GM18499 (cell line): ENCODE measurements around the gene METTL25B.

Source experiments
- ATAC-seq: cut with Tn5 transposase; IDR thresholded peaks from one replicate; pipeline ENCODE4 v1.9.1; 2021; ENCODE audit warnings: moderate number of reproducible peaks; ENCODE audit not compliant: insufficient read depth, unreplicated experiment

The METTL25B gene

GRCh38 chr1:156727926-156728598 lies at the start of gene METTL25B:
Gene METTL25B (plus strand): TSS chr1:156728469. CDS start chr1:156729105, 636 bp downstream.
- peak; percentile 30 for ATAC-seq

DNA sequence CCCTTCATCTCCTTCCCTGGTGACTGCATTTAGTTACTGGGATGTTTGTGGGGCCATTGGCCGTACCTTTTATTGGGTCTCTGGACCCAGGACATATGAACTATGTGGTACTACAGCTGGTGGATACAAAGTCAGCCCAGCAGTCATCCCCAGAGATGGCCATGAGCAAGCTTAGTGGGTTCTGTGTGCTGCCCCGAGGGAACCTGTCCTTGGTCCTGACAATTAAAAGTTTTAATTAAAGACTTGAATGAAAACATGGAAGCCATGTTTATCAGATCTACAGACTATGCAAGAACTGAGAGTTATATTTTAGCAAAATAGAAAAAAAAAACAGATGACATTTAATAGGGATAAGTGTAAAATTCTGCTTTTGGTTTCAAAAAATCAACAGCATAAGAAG lies 48.2 kb upstream of the METTL25B start:
- ATAC-seq: no peak

DNA sequence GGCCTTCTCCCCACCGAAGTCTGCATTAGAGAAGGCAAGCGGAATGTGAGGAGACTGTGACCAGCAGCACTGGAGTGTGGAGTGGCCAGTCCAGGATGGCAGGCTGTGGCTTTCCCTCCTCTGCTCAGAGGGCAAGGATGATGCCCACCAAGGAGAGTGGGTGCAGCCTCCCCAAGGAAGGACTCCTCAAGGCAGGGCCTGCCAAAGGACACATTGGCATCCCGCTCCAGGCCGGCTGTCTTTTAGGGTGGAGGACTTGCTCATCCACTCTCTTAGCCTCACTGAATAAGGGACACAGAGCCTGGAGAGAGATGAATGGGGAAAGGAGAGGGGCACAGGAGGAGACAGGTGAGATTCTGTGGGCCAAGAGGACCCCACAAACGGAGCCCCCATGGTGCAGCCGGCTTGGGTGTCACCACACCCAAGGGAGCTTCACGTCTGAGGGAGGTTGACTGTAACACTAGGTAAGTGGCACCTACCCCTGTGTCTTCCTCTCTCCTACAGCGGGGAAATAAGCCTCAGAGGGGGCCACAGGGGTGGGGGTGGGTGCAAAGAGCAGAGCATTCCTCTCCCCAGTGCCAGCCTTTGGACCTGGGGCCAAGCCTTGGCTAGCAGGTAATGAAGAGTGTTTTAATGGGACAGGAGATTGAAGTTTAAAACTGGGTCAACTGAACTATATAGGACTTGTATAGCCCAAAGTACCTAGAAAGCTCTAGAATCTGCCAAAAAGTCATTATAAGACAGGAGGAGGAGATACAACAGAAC lies 46.9 kb upstream of the METTL25B start:
- ATAC-seq: no peak

DNA sequence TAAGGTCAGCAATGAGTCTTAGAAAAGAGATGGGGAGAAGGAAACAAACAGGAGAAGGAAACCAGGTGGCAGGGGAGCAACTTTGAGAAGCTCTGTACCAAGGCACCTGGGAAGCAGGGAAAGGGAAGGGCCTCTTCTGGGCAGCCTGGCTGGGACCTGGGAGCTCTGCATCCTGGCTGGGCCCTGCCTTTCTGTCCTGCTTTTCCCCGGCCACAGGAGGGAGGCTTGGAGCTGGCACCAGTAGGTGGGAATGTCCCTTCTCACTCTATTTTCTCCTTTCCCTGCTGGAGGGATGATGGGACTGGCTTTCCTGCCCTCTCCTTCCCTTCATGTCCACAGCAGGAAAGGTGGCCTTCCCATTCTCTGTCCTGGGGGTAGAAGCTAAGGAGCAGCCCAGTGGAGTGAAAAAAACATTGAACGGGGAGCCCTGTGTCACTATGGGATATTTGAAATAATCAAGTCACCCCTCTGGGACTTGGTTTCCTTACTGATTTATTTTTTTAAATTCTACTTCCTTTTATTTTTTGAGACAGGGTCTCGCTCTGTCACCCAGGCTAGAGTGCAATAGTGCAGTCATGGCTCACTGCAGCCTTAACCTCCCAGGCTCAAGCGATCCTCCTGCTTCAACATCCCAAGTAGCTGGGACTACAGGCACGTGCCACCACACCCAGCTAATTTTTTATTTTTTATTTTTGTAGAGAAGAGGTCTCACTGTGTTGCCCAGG lies 45.9 kb upstream of the METTL25B start:
- no peak for ATAC-seq

DNA sequence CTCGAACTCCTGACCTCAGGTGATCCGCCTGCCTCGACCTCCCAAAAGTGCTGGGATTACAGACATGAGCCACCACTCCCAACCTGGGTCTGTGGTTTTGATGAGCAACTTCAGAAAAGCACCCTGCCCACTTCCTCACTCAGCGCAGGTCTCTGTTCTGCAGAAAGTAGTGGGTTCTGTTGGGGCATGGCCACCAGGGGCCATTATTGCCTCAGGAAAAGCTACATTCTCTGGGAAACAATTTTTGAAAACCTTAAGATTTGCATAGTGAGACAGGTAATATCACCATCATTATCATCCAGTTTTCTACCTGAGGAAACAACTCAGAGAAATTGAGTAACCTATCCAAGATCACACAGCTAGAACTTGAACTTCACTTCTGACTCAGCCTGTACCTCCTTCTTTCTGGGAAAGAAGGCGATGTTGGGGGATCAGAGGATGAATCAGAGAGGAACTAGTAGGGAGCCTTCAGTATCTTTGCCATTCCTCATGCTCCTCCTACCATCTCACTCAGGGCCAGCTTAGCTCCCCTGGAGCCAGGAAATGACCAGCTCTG lies 44.0 kb upstream of the METTL25B start:
- ATAC-seq: no peak

DNA sequence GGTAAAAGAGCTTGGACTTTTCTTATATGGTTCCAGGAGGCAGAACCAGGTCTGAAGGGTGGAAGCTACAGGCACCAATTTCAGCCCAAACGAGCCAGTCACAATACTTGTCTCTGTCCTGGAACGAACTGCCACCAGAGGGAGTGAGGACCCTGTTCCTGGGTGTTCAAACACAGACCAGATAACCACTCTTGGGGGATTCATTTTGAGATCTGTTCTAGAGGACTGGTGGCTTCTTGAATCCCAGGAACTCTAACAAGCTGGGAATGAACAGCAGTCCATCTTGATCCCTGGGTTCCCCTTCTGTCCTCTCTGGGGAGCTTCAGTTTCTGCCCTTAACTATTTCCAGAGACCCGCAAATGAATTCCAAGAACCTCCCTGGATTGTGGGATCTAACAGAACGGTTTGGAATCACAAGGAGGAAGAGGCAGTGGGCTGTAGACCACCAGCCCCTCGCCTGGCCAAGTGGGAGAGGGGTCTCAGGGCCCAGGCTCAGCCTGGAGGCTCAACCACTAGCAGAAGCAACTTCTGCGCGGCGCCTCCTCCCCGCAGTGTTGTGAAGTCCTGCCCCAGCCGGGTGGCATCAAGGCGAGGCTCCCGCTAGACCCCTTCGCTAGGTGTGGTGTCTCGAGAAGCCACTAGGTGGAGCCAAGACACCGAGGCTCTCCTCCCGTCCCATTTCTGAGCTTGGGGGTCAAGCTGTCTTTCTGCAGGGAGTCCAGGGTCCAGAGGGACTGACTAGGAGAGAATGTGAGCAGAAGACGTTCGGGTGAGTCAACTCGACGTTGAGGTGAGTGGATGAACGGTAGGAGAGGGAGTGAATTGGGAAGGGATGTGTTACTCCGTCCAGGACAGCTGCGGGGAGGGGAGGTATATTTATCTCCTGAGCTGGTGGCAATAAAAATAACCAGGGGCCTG lies 39.0 kb upstream of the METTL25B start:
- no peak for ATAC-seq

DNA sequence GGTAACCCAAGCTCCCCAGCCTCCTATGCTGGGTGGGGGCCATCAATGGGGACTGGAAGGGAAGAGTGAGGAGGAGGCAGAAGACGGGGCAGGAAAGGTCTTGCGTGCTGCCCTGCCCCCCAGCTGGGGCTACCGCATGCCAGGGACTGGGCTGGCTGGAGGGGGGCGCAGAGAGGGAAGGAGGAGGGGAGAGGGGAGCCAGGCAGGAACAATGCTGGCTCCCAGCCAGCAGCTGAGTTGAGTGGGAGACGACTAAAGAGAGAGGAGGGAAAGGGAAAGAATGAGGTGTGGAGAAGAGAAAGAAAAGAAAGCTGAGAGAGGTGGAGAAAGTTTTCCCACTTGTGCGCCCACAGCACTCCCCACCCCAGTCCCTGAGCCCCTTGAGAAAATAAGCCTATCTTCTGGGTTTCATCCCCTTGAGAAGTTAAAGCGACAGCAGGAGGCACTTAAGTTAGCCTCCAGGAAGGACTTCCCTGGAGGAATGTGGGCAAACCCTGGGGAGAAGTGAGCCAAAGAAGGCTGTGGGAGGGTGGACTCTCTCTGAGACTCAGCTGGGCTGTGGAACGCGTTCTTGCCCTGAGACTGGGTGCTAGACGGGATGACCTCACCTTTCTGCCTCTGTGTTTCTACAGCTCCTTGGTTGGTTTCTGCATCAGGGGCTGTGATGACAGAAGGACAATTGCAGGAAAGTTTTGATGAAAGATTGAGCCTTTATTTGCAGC lies 38.2 kb upstream of the METTL25B start:
- ATAC-seq: no peak

- no peak for ATAC-seq
These were observed 37.6 kb upstream of the METTL25B start for GRCh38 chr1:156690675-156691036.

- ATAC-seq: no peak
These were observed 37.1 kb upstream of the METTL25B start for GRCh38 chr1:156691191-156691590.

GRCh38 chr1:156691665-156692440 lies 36.4 kb upstream of the METTL25B start:
- ATAC-seq: no peak

- no peak for ATAC-seq
These were observed 35.8 kb upstream of the METTL25B start for GRCh38 chr1:156692441-156692924.

DNA sequence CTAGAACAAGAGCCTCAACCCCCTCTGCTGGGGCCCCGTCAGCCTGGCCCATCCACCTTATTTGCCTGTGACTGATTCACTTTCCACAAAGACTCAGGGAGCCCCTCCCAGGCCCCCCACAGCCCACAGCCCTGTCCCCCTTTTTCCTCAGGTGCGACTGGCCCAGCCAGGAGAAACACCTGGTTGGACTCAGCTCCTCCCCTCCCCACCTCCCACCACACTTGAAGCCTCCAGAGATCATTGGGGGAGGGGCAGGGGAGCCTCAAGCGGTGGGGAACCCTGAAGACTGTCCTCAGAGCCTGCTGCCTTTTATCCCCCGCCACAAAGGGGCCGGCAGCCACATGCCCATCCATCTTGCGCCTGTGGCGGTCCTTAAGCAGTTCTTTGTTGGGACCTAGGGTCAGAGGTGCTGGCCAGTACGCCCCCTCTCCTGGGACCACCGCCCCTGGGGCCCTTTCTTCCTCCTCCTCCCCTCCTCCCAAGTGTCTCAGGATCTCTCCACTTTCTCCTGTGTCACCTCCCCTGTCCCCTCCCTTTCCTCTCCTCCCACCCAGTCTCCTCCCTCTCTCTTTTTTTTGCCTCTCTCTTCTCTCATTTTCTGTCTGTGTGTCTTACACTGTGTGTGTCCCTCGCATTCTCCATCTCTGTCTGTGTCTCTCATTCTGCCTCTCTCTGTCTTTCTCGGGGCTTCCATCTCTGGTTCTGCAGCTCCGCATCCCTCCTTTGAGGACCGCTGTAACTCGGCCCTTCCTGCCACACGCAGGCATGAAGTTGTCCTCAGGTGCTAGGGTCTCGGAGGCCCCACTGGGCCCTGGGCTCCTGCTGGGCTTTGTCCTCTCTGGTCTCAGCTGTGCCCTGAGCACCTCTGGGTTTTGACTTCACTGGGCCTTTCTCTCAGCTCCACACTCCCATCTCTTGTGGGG lies 35.1 kb upstream of the METTL25B start:
- ATAC-seq: no peak

DNA sequence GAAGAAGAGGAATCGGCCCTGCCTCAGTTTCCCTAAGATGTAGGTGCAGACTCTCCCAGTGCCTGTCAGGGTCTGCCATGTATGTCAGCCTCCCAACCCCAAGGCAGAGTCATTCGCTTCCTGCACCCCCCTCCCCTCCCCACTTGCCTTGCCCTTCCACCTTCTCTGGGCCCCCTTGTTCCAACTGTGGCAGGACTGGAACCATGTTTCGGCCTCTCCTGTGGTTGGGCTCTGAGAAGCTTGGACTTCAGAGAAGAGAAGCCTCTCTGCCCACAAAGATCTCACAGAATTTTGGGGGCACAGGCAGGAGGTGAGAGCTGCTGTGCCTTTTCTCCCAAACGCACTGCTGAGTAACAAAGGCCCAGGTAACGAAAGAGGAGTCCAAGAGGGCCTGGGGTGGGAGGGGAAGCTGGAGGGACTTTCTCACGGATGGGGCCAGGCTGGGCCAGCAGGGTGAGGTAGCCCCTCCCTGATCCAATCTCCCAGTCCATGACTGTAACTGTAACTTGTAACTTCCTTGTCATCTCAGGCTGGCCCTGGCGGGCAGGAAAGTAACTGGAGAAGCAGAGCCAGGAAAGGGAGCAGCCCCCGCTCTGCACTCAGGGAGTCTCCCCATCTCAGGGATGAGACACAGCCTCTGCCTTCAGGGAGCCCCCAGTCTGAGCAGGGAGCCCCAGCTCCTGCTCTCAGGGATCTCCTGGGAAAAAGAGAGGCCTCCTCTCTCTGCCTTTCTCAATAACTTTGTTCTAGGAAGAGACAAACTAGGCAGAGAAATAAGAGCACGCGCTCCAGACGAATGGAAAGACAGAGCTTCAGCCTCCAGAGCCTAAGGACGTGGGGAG lies 34.2 kb upstream of the METTL25B start:
- no peak for ATAC-seq

GRCh38 chr1:156694690-156694962 lies 33.6 kb upstream of the METTL25B start:
- no peak for ATAC-seq

- ATAC-seq: no peak
These were observed 31.5 kb upstream of the METTL25B start for GRCh38 chr1:156696755-156697154.

DNA sequence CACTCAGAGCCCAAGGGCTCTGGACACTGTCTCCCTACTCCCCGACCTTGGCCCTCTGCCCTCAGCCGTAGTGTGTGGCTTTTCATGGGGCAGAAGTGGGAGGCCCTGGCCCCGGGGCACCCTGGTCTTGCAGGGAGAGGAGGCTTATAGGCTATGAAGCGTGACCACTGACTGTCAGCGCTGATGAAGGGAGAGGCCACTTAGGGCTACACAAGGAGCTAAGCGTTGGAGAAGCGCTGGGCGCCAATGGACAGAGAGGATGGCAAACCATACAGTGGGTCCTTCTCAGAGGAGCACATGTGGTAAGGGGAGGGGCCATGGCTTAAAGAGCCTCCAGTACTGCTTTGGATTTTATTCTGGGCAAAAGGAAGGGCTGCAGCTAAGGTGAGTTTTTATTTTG lies 30.8 kb upstream of the METTL25B start:
- no peak for ATAC-seq

DNA sequence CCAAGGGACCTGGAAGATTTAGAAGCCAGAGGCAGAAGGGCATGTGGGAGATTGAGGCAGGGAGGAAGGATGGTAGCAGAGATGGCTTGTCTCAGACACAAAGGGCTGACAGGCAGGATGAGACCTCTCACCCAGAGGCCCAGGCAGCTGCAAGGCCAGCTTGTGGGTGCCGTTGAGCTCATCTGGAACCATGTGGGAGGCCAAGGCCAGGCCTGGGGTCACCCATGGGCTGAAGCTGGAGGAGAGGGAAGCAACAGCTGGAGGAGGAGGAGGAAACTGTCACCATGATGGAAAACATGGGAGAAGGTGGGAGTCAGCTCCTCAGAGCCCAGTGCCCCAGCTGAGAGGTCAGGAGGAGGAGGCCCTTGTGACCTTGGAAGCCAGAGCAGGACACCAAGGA lies 29.3 kb upstream of the METTL25B start:
- no peak for ATAC-seq
